HCT116 (cell line): Measurements from ENCODE around the gene CNDP2. TPM values are rescaled to one million over a fixed set of nuclear protein-coding genes. Genes with fewer than 3 reads are reported as not detected.

Experiments
- ATAC-seq: fragments of 200-7000 bp; cut with Tn5 transposase; 2 replicates; pipeline ENCODE4 v1.9.1; 2020; ENCODE audit warnings: mild to moderate bottlenecking, moderate library complexity
- BruUV-seq: library from RNA; stranded (reverse); fragments of 400-500 nt; replicated peaks from 2 replicates; lab custom pipeline; 2021; lab: Mats Ljungman, UMichigan
- CTCF ChIA-PET: fragments of 300-600 bp; sonication (Branson Sonifier 250); formaldehyde crosslinking; loops from one replicate; lab custom pipeline; 2021; ENCODE audit warnings: antibody characterized with exemption; lab: Charles Lee
- POLR2A ChIA-PET: fragments of 300-600, 350-600 bp; sonication (Branson Sonifier 250); formaldehyde crosslinking; loops from one replicate; lab custom pipeline; 2021; ENCODE audit warnings: antibody characterized with exemption; lab: Charles Lee
- RAD21 ChIA-PET, 2 experiments: fragments of 300-600 bp; sonication (Branson Sonifier 250); formaldehyde crosslinking; loops; one replicate each; lab custom pipeline; 2023; ENCODE audit warnings: low total read pairs in 2 of 2; ENCODE audit not compliant: uncharacterized antibody in 2 of 2, unreplicated experiment in 2 of 2, low non-redundant PET in 1 of 2; lab: Charles Lee
- DNase-seq: peaks from one replicate; pipeline ENCODE4 v3.0.0-alpha.2; 2010; ENCODE audit warnings: low read depth, low spot score
- H2AFZ ChIP-seq: fragments of 200-600 bp; shearing (Covaris generic), sonication (generic); 2 replicates; pipeline ENCODE4 v1.6.1; 2017; ENCODE audit warnings: low read depth, mixed run types, mixed read lengths, antibody characterized with exemption, low read length; ENCODE audit not compliant: poor library complexity, severe bottlenecking
- H3K27ac ChIP-seq: 2 replicates; pipeline ENCODE4 v1.5.1; 2012; ENCODE audit warnings: low read depth, low read length
- H3K27me3 ChIP-seq: fragments of 200-600 bp; sonication (generic); 2 replicates; pipeline ENCODE4 v1.6.1; 2016; ENCODE audit warnings: mixed run types, low read length, mixed read lengths; ENCODE audit not compliant: insufficient read depth
- H3K36me3 ChIP-seq, 2 experiments: fragments of 200-500 bp in 1 of 2; fragments of 200-600 bp in 1 of 2; sonication (Bioruptor generic) in 1 of 2; sonication (generic) in 1 of 2; 2 replicates each; pipeline versions ENCODE4 v1.5.1 to v1.6.1; 2014 to 2016; ENCODE audit warnings: low read length in 2 of 2, inconsistent platforms in 1 of 2, mixed read lengths in 1 of 2, mixed run types in 1 of 2; ENCODE audit not compliant: insufficient read depth in 2 of 2, control insufficient read depth in 1 of 2
- H3K4me1 ChIP-seq, 2 experiments: fragments of 200-600 bp in 1 of 2; sonication (generic) in 1 of 2; 2 replicates each; pipeline versions ENCODE4 v1.5.1 to v1.6.1; 2012 to 2017; ENCODE audit warnings: low read length in 2 of 2, inconsistent platforms in 1 of 2, mild to moderate bottlenecking in 1 of 2, mixed read lengths in 1 of 2, mixed run types in 1 of 2, moderate library complexity in 1 of 2; ENCODE audit not compliant: insufficient read depth in 2 of 2, control insufficient read depth in 1 of 2
- H3K4me2 ChIP-seq: fragments of 200-600 bp; sonication (generic); 2 replicates; pipeline ENCODE4 v1.6.1; 2017; ENCODE audit warnings: mixed run types, low read length, mixed read lengths
- H3K4me3 ChIP-seq, 2 experiments: fragments of 200-600 bp in 1 of 2; sonication (generic) in 1 of 2; replicated peaks in 1 of 2; 2 replicates each; pipeline ENCODE4 v1.5.1; 2011 to 2016; ENCODE audit warnings: low read length in 2 of 2, control low read depth in 1 of 2, low read depth in 1 of 2, mild to moderate bottlenecking in 1 of 2, mixed read lengths in 1 of 2, mixed run types in 1 of 2
- H3K79me2 ChIP-seq: fragments of 200-600 bp; sonication (generic); 2 replicates; pipeline ENCODE4 v1.6.1; 2017; ENCODE audit warnings: mild to moderate bottlenecking, mixed run types, low read length, moderate library complexity, mixed read lengths; ENCODE audit not compliant: insufficient read depth
- H3K9ac ChIP-seq: fragments of 200-600 bp; sonication (generic); 2 replicates; pipeline ENCODE4 v1.6.1; 2016; ENCODE audit warnings: low read length, mixed read lengths
- H3K9me2 ChIP-seq: fragments of 200-600 bp; sonication (generic), shearing (Covaris generic); 2 replicates; pipeline ENCODE4 v1.6.1; 2017; ENCODE audit warnings: mixed run types, mild to moderate bottlenecking, moderate library complexity; ENCODE audit not compliant: insufficient read depth
- H3K9me3 ChIP-seq, 2 experiments: fragments of 200-500 bp in 1 of 2; fragments of 200-600 bp in 1 of 2; sonication (Bioruptor generic) in 1 of 2; sonication (generic) in 1 of 2; 2 replicates each; pipeline ENCODE4 v1.6.1; 2014 to 2017; ENCODE audit warnings: low read length in 2 of 2, mixed read lengths in 2 of 2, inconsistent platforms in 1 of 2, low read depth in 1 of 2, mild to moderate bottlenecking in 1 of 2, mixed run types in 1 of 2, moderate library complexity in 1 of 2; ENCODE audit not compliant: control insufficient read depth in 1 of 2, insufficient read depth in 1 of 2
- H4K20me1 ChIP-seq: fragments of 200-600 bp; sonication (generic), shearing (Covaris generic); 2 replicates; pipeline ENCODE4 v1.6.1; 2017; ENCODE audit warnings: mixed run types, mild to moderate bottlenecking, moderate library complexity; ENCODE audit not compliant: insufficient read depth
- ATF3 ChIP-seq: IDR thresholded peaks from 2 replicates; pipeline ENCODE4 v1.6.1; 2012
- FOSL1 ChIP-seq: IDR thresholded peaks from 2 replicates; pipeline ENCODE4 v1.6.1; 2012; ENCODE audit warnings: low read depth
- RAD21 ChIP-seq: IDR thresholded peaks from 2 replicates; pipeline ENCODE4 v1.6.1; 2012; ENCODE audit warnings: low read depth, mild to moderate bottlenecking
- ZBTB33 ChIP-seq: IDR thresholded peaks from 2 replicates; pipeline ENCODE4 v1.6.1; 2011; ENCODE audit warnings: mild to moderate bottlenecking, low read length, moderate library complexity; ENCODE audit not compliant: insufficient replicate concordance; ENCODE audit errors: extremely low read depth
- intact Hi-C: fragments of 100-400 bp; cut with micrococcal nuclease; formaldehyde crosslinking; loops from 2 replicates; pipeline ENCODE4 v1.10.0; 2022
- total RNA-seq: library from RNA; stranded (reverse); gene quantifications from one replicate; pipeline ENCODE4 v1.2.1, GENCODE V29; 2021; ENCODE audit not compliant: unreplicated experiment
- TF ChIP-seq, protein P1 (sequence below): IDR thresholded peaks from 2 replicates; pipeline ENCODE4 v1.6.1; 2012; ENCODE audit warnings: low read depth

Gene CNDP2
- total RNA-seq, 1 experiment from 2014 or later, result 112 TPM

DNA sequence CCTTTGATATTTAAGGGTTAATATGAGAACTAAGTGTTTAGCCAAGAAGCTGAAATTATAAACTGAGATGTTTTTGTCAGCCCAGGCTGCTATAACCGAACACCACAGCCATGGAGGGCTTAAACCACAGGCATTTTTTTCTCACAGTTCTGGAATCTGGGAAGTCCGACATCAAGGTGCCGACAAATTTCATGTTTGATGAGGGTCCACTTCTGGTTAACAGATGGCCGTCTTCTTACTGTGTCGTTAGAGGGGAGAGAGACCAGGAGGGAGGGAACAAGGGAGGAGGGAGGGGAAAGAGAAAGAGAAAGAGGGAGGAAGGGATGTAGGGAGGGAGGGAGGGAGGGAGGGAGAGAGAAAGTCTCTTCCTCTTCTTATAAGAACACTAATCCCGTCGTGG, 6.5 kb upstream of the CNDP2 start (continued):
- TF ChIP-seq, protein P1, sequence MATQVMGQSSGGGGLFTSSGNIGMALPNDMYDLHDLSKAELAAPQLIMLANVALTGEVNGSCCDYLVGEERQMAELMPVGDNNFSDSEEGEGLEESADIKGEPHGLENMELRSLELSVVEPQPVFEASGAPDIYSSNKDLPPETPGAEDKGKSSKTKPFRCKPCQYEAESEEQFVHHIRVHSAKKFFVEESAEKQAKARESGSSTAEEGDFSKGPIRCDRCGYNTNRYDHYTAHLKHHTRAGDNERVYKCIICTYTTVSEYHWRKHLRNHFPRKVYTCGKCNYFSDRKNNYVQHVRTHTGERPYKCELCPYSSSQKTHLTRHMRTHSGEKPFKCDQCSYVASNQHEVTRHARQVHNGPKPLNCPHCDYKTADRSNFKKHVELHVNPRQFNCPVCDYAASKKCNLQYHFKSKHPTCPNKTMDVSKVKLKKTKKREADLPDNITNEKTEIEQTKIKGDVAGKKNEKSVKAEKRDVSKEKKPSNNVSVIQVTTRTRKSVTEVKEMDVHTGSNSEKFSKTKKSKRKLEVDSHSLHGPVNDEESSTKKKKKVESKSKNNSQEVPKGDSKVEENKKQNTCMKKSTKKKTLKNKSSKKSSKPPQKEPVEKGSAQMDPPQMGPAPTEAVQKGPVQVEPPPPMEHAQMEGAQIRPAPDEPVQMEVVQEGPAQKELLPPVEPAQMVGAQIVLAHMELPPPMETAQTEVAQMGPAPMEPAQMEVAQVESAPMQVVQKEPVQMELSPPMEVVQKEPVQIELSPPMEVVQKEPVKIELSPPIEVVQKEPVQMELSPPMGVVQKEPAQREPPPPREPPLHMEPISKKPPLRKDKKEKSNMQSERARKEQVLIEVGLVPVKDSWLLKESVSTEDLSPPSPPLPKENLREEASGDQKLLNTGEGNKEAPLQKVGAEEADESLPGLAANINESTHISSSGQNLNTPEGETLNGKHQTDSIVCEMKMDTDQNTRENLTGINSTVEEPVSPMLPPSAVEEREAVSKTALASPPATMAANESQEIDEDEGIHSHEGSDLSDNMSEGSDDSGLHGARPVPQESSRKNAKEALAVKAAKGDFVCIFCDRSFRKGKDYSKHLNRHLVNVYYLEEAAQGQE, result no peak
- TF ChIP-seq ATF3 (no peak), RAD21 (no peak)

- intact Hi-C loops, result loop anchor here (5.0 to 10.0 kb wide), 2 partner anchors 103 to 200 kb away; partner anchors contain the start of genes CYB5A and ZNF407
- Histone ChIP-seq H3K27me3 (no peaks in the 10 kb centered on the region), H2AFZ (no peak overlapping the region), H3K36me3 (no peaks in the 10 kb centered on the region), H3K4me2 (no peak overlapping the region), H3K27ac (no peak overlapping the region), H3K4me1 (peaks cover under 1 to 9% of the 10 kb centered on the region in 2 experiments; a peak in 3 of 4 replicates), H4K20me1 (no peaks in the 10 kb centered on the region), H3K9me2 (no peaks in the 10 kb centered on the region), H3K79me2 (peaks cover 8% of the 10 kb centered on the region), H3K9me3 (no peaks in the 10 kb centered on the region; a peak in 1 of 4 replicates), H3K9ac (no peak overlapping the region), H3K4me3 (no peak overlapping the region)
- BruUV-seq, result no TSS peak
- RAD21 ChIA-PET, result no interaction called here
- POLR2A ChIA-PET, result no interaction called here
- TF ChIP-seq ZBTB33, result no peak
- TF ChIP-seq FOSL1, result no peak
- CTCF ChIA-PET, result no interaction called here
- ATAC-seq (no peak), DNase-seq (no peak)
Measured at GRCh38 chr18:74492259-74492658, 3.9 kb upstream of the CNDP2 start.
